ENCODE results near the gene LRRC55.

GRCh38 chr11:57153448-57153847 is 28.3 kb upstream of the LRRC55 start:
- no peak for TF ChIP-seq POLR2AphosphoS5 (IDR thresholded peaks at IDR 0.05; ENCODE audit: low read depth, low read length)
- no peak for TF ChIP-seq POU2F2 (IDR thresholded peaks at IDR 0.05; ENCODE audit: low read depth, low read length)
- no peak for TF ChIP-seq POLR2A (IDR thresholded peaks at IDR 0.05; ENCODE audit: low read depth, low read length)
- no peak for TF ChIP-seq TAF1 (IDR thresholded peaks at IDR 0.05; ENCODE audit: low read depth, low read length)
- no peak for TF ChIP-seq SPI1 (IDR thresholded peaks at IDR 0.05; ENCODE audit: low read depth, low read length)
- TF ChIP-seq PAX5 (IDR thresholded peaks at IDR 0.05; ENCODE audit: insufficient read depth, low read length, severe bottlenecking) = no peak

Measured in GM12891 (cell line).